ENCODE measurements around the gene SHMT2.

DNA sequence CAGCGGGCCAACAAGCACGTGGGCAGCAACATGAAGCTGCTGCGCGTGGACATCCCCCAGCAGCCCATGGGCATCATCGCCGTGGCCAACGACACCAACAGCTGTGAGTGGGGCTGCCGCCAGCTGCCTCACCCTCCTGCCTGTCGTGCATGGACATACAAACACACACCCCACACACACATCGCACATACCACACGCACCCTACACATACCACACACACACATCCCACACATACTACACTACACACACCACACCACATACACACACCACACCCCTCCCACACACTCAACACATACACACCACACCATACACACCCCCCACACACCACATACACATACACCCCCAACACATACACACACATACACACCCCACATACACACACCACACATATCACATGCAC, 38.1 kb upstream of the SHMT2 start:
- TF ChIP-seq POLR2AphosphoS5 (IDR thresholded peaks at IDR 0.05; ENCODE audit: insufficient read depth in 1 of 2, low read depth in 1 of 2), result no peak
- TF ChIP-seq, protein P1, sequence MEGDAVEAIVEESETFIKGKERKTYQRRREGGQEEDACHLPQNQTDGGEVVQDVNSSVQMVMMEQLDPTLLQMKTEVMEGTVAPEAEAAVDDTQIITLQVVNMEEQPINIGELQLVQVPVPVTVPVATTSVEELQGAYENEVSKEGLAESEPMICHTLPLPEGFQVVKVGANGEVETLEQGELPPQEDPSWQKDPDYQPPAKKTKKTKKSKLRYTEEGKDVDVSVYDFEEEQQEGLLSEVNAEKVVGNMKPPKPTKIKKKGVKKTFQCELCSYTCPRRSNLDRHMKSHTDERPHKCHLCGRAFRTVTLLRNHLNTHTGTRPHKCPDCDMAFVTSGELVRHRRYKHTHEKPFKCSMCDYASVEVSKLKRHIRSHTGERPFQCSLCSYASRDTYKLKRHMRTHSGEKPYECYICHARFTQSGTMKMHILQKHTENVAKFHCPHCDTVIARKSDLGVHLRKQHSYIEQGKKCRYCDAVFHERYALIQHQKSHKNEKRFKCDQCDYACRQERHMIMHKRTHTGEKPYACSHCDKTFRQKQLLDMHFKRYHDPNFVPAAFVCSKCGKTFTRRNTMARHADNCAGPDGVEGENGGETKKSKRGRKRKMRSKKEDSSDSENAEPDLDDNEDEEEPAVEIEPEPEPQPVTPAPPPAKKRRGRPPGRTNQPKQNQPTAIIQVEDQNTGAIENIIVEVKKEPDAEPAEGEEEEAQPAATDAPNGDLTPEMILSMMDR (IDR thresholded peaks at IDR 0.05), result no peak
